Retinal pigment epithelial cell (primary cell): Measurements from ENCODE around the gene RPH3AL.
A peak's percentile ranks its signal among the peaks of the same experiment; 100 is the strongest.

Source experiments
- DNase-seq: peaks from one replicate; pipeline ENCODE4 v3.0.0-alpha.2; 2010; ENCODE audit warnings: low read depth
- H3K4me3 ChIP-seq: 2 replicates; pipeline ENCODE4 v1.5.1; 2011; ENCODE audit warnings: mild to moderate bottlenecking, low read length, control low read depth, moderate library complexity
- TF ChIP-seq, protein P1 (sequence below): conservative IDR thresholded peaks from 2 replicates; pipeline ENCODE4 v1.5.1; 2011; ENCODE audit warnings: low read depth, low read length, control low read depth, inconsistent platforms

RPH3AL gene

DNA sequence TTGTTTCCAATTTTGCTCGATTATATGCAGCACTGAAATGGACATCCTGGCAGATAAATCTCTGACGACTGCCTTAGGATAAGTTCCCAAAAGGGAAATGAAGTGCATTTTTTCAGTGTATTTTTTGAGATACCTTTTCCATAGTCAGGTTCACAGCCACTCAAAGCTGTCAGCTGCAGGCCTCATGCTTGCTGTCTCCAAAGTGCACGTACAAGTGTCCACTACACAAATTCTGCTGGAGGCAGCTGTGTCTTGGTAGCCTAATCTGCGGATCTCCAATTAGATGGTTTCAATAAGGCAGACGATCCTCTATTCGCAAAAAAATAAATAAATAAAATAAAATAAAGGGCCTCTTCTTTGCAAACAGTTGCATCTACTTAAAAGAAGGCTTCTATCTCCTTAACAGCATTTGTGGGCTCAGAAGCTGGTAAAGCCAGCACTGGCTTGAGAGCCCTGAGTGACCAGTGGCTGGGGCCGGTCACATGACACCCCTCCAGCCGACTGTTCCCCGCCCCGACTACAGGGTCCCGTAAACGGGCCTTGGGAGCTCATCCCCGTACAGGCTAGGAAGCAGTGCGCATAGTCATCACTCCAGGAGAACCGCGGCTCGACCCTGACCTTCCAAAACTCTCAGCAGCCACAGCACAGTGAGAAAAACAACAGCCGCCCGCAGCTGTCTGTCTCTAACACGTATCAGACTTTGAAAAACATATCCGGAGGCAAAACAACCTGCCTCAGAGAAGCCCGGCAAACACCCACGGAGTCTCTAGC lies 18.8 kb downstream of the RPH3AL start:
- DNase-seq, result no peak
- peak overlapping the region; percentile 43 for H3K4me3 ChIP-seq
- TF ChIP-seq, protein P1, sequence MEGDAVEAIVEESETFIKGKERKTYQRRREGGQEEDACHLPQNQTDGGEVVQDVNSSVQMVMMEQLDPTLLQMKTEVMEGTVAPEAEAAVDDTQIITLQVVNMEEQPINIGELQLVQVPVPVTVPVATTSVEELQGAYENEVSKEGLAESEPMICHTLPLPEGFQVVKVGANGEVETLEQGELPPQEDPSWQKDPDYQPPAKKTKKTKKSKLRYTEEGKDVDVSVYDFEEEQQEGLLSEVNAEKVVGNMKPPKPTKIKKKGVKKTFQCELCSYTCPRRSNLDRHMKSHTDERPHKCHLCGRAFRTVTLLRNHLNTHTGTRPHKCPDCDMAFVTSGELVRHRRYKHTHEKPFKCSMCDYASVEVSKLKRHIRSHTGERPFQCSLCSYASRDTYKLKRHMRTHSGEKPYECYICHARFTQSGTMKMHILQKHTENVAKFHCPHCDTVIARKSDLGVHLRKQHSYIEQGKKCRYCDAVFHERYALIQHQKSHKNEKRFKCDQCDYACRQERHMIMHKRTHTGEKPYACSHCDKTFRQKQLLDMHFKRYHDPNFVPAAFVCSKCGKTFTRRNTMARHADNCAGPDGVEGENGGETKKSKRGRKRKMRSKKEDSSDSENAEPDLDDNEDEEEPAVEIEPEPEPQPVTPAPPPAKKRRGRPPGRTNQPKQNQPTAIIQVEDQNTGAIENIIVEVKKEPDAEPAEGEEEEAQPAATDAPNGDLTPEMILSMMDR, result no peak

DNA sequence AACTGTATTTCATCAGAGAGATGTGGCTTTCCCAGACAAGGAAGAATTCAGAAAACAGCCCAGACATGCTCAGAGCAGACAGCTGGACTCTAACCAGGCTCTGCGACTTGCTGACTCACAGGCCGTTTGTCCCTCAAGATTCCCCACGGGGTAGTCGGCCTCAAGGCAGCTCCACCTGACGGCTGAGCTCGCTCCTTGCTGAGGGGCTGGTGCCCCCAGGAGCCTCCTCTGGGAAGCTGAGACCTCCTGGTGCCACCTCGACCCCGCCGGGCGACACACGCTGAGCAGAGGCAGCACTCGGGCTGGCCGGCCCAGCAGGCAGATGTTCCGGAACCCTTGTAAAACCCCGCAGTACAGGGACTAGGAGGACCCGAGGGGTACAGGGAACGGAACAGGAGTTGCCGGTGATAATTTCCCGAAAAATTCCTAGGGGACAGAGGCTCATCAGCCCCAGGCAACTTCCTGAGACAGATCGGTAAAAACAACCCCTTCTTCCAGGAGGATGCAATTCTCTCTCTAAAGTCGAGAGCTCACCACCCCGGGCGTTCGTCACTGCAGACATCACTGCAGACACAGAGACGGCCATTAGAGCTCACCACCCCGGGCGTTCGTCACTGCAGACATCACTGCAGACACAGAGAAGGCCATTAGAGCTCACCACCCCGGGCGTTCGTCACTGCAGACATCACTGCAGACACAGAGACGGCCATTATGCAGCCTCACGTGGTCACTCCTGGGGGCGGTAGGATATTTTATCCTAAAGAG lies 19.9 kb downstream of the RPH3AL start:
- no peak for DNase-seq
- no peak overlapping the region for H3K4me3 ChIP-seq
- TF ChIP-seq, protein P1, result no peak

DNA sequence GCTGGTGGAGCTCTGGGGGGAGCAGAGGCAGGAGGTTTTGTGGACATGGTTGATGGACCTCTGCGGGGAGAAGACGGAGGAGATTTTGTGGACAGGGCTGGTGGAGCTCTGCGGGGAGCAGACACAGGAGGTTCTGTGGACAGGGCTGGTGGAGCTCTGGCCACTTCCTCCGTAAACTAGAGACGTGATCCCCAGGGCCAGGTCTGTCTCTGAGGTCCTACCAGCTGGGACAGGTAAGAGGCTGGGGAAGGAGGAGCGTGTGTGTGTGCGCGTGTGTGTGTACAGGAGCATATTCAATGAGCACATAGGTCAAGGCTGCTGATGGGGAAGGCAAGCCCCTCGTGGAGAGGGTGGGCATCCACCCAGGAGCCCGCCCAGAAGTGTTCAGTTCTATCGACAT lies 20.6 kb downstream of the RPH3AL start:
- no peak for DNase-seq
- no peak overlapping the region for H3K4me3 ChIP-seq
- TF ChIP-seq, protein P1, result no peak

DNA sequence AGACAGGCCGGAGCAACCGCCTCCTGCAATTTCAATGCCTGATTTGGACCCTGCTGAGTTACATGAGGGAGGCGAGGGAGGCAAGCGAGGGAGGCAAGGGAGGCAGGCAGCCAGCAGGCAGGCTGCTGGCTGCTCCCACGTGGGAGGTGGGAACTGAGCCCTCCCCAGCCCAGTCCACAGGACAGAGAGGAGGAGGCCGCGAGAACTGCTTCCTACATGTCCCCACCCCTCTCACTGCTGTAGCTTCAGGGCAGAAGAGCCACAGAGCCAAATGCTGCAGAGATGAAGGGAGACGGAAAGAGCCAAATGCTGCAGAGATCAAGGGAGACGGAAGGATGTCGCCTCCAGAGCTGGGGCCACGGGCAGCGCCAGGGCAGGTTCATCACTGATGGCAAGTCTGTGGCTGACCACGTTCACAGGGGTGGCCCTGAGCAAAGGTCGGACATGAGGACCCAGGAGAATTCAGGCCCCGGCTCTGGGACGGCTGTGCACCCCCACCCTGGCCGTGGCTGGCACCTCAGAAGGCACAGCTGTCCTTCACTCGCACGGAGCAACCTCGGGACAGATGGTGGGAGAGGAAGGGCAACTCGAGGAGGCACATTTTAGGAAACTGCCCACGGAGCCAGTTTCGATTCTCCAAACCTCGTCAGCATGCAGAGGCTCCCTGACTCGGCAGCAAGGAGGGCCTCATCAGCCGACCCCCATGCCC lies 21.5 kb downstream of the RPH3AL start:
- H3K4me3 ChIP-seq, result no peak overlapping the region
- no peak for DNase-seq
- TF ChIP-seq, protein P1, result no peak

DNA sequence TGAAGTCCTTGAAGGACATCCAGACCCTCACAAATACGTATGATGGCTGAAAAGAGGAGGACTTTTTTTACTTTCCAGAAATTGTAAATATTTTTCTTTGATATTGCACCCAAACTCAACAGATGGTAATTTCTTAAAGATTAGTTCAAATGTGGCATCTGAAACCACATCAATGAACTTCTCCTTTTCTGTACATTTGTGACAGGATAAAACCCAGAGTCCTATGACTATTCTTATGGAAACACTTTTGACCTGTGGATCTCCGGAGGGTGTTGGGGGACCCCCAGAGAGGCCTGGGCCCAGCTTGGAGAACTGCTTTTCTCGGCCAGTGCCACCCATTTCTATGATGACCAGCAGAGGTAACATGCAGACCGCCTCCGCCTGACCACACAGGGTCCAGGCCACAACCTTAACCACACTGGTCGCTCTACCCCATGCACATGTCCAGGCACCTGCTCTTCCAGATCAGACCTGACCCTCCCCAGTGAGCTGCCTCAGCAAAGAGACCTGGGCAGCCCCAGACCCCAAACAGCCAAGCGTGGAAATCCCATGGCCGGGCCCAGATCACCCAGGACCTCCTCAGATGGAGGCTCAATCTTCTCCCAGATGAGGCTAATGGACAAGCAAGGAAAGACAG lies 22.7 kb downstream of the RPH3AL start:
- H3K4me3 ChIP-seq, result no peak overlapping the region
- TF ChIP-seq, protein P1, result no peak
- DNase-seq, result no peak

DNA sequence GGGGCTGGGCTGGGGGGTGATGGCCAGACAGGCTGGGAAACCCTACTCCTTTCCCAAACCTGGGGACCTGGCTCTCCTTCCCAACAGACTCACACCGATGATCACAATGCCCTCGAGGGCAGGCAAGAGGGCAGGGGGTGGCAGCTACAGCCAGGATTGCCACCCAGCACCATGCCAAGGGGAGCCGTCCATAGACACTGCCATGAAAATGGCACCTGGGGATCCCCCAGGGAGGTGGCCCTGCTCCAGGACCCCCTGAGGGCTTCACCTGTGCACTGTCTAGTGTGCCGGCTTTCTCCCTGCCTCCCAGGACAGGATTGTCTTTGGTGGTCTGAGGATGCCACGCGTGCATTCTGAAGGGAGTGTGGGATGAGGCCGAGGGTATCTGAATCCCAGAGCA lies 24.6 kb downstream of the RPH3AL start:
- TF ChIP-seq, protein P1, result no peak
- DNase-seq, result no peak
- no peak overlapping the region for H3K4me3 ChIP-seq
